ENCODE data around the gene SULT2B1.
A peak's percentile ranks its signal among the peaks of the same experiment; 100 is the strongest.

Gene SULT2B1

GRCh38 chr19:48551437-48552302 is at the start of gene SULT2B1:
Gene SULT2B1 (plus strand): TSS chr19:48552172. CDS start chr19:48552253, 81 bp downstream.
- no peak for TF ChIP-seq CTCF (conservative IDR thresholded peaks at IDR 0.05; ENCODE audit: low read length)
- no peak for DNase-seq (ENCODE audit: low read depth)
- H3K4me3 ChIP-seq (ENCODE audit: low read length), result no peak within 1 kb of the TSS

GRCh38 chr19:48502350-48503018 is 49.5 kb upstream of the SULT2B1 start:
- H3K4me3 ChIP-seq (ENCODE audit: low read length), result no peak overlapping the region
- DNase-seq (ENCODE audit: low read depth), result no peak
- no peak for TF ChIP-seq CTCF (conservative IDR thresholded peaks at IDR 0.05; ENCODE audit: low read length)

DNA sequence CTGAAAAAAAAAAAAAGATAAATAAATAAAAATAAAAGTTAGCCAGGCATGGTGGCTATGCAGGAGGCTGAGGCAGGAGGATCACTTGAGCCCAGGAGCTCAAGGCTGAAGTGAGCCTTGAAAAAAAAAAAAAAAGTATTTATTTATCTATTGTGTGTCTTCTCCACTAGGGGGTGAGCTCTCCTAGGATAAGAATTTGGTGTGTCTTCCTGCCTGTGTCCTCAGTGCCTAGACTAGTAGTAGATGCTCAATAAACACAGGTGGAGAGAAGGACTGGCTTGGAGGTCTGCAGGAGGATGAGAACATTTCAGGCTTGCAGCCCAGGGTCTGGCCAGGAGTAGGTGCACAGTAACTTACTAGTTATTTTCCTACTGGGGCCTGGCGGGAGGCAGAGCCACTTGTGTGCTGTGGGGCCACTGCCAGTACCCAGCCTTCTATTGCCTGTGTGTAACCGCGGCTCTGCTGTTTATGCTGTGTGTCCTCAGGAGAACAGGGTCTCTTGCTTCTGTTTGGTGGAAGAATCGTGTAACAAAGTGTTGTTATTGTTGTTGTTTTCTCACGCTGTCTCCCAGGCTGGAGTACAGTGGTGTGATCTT is 45.7 kb upstream of the SULT2B1 start:
- peak; percentile 64 for TF ChIP-seq CTCF (conservative IDR thresholded peaks at IDR 0.05; ENCODE audit: low read length)
- DNase-seq (ENCODE audit: low read depth), result peak; percentile 56
- H3K4me3 ChIP-seq (ENCODE audit: low read length), result no peak overlapping the region

- no peak overlapping the region for H3K4me3 ChIP-seq (ENCODE audit: low read length)
- TF ChIP-seq CTCF (conservative IDR thresholded peaks at IDR 0.05; ENCODE audit: low read length), result no peak
- no peak for DNase-seq (ENCODE audit: low read depth)
Observed at GRCh38 chr19:48507911-48508439, 44.0 kb upstream of the SULT2B1 start.

GRCh38 chr19:48508729-48509411 is 43.1 kb upstream of the SULT2B1 start:
- TF ChIP-seq CTCF (conservative IDR thresholded peaks at IDR 0.05; ENCODE audit: low read length), result no peak
- no peak for DNase-seq (ENCODE audit: low read depth)
- H3K4me3 ChIP-seq (ENCODE audit: low read length), result no peak overlapping the region

DNA sequence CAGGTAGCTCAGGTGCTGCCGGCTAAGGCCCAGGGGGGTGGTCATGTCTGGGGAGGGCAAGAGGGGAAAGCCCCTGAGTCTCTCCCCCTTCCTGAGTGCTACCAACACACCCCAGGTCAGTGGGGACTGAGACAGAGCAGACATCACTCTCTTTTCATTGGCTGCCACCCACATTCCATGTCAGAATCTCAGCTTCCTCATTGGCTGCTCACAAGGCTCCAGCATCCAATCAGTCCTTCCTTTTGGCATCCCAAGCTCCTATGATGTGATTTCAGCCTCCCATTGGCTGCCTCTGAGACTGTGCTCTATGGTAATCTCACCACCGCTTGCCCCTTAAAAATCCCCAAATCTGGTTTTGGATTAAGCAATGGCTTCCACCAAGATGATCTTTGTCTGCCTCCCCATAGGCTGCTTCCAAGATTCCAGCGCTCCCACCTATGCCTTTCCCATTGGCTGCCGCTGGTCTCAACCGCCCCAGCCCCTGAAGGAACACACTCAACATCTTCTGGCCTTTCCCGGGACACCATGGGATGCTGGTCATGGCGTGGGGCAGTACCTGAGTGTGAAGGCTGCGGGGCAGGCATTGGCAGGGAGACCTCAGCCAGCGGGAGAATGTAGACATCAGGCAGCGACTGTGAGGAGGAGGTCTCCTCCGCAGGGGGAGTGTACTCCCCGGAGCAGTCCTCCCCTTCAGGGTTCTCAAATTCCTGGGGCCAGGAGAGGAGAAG is 42.3 kb upstream of the SULT2B1 start:
- DNase-seq (ENCODE audit: low read depth), result no peak
- TF ChIP-seq CTCF (conservative IDR thresholded peaks at IDR 0.05; ENCODE audit: low read length), result no peak
- H3K4me3 ChIP-seq (ENCODE audit: low read length), result no peak overlapping the region
